ENCODE measurements around the gene ZNF655.
"Not testable (repeated sequence)": the region's sequence is repeated elsewhere in the genome, so short reads cannot be mapped to it uniquely, and the experiment has no call there.

Gene ZNF655

DNA sequence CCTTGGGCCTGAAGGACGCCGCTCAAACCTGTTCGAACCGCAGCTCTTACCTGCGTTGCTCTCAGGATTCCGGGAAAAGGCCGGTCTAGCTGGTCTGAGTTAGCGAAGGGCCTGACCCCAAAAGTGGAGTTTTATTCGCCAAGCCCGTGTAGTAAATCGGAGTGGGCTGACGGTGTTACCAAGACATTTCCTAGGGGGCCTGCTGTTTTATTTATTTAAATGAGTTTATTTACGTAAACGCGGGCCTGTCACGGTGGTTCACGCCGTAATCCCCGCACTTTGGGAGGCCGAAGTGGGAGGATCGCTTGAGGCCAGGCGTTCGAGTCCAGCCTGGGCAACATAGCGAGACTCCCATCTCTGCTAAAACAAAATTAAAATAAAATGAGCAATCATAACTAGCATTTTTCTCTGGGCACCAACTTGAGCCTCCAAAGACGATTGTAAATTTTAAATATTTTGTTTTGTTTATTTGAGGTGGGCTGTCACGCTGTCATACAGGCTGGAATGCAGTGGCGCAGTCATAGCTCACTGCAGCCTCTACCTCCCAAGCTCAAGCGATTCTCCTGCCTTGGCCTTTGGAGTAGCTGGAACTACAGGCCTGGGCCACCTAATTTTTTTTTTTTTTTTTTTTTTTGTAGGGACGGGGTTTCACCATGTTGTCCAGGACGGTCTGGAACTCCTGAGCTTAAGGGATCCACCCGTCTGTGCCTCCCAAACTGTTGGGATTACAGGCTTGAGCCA lies 903 bp downstream of the ZNF655 start:
- in situ Hi-C loops (cut with MboI; ENCODE audit: low sequenced_read_pairs) = no loop called here

DNA sequence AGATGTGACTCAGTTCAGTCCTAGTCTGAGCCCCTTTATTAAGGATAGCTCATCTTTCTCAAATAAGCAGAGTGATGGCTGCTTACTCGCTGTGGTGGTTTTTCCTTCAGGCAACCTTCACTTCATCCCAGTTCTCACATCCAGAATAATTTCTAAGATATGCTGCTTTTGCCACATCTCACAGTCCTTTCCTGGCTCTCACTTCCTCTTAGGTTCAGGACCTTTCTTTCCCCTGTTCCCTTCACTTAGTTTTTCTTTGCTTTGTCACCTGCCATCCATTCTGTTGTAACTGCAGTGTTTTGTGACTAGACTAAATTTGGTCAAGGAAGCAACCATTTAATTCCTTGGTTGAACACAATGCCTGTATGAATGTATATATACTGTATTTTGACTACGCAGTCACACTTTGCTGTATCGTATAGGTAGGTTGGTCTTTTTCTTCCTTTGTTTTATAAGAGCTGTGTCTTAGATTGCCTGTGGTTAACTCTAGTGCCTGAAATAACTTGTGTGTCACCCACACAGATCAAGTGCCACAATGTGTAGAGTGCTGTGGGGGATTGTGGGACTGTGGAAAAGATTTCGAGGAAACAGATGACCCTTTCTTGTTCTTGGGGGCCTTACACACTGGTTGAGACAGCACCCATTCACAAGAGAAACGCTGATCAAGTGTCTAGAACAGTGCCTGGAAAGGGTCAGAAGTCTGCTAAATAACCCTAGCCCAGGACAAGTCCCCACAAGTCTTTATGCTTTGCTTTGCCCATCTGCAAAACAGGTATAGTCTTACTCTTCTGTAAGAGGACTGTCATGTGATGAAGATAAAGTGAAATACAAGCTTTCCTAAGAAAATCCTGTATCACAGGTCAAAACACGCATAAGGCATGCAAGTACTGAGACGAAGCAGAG lies 2.6 kb downstream of the ZNF655 start:
- in situ Hi-C loops (cut with MboI; ENCODE audit: low sequenced_read_pairs) = no loop called here

DNA sequence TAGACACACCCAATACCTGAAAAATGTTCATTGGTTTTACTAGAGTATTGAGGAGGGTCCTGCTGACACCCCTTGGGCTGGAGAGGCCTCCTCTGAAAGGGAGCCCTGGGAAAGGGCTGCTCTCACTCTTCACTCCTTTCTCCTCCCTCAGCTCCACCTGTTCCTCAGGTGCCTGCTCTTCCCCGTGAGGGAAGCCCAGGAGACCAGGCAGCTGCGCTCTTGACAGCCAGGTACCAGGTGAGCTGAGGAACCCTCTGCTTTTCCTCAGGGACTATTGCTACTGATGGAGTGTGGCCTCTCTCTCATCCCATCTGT lies 3.3 kb downstream of the ZNF655 start:
- in situ Hi-C loops (cut with MboI; ENCODE audit: low sequenced_read_pairs) = no loop called here

DNA sequence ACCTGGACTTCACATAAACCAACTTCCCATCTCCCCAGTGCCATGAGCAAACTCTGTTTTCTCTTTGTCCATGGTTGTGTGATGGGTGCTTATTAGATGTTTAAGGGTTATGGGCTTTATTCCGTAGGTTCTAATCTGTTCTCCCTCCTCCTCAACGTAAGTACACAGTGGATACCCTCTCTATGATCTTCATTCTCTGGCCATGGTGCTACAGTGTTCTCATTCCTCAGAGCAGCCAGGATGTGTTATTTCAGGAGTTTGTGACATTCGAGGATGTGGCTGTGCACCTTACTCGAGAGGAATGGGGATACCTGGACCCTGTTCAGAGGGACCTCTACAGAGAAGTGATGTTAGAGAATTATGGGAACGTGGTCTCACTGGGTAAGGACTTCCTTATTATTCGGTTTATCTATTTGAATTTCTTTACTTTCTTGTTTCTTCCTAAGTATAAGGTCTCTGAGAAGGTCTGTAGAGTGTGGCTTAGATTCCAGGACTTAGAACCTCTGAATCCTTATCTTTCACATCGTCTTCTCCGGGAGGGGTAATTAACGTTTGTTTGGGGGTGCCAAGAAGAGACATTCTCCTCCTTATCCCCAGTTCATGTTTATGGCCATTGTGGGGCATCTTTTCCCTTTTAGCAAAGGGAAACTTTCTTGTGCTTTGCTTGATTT lies 3.8 kb downstream of the ZNF655 start:
- in situ Hi-C loops (cut with MboI; ENCODE audit: low sequenced_read_pairs) = no loop called here

GRCh38 chr7:99562832-99563231 lies 4.4 kb downstream of the ZNF655 start:
- in situ Hi-C loops (cut with MboI; ENCODE audit: low sequenced_read_pairs) = no loop called here

DNA sequence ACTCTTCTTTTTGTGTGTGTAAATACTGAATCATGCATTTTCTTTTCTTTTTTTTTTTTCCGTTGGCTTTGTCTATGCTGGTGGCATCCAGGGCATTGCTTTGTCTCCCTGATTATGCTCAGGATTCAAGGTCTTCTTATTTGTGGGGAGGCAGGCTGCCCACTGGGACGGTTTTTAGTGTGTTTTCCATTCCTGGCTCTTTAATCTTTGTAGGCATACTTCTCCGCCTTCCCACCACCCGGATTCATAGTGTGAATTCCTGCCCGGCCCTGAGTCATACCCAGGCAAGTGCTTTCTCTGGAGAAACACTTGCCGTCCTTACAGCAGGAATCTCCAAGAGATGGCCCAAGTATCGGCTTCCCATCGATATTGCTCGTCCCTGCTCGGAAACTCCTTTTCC lies 5.2 kb downstream of the ZNF655 start:
- in situ Hi-C loops (cut with MboI; ENCODE audit: low sequenced_read_pairs) = no loop called here

DNA sequence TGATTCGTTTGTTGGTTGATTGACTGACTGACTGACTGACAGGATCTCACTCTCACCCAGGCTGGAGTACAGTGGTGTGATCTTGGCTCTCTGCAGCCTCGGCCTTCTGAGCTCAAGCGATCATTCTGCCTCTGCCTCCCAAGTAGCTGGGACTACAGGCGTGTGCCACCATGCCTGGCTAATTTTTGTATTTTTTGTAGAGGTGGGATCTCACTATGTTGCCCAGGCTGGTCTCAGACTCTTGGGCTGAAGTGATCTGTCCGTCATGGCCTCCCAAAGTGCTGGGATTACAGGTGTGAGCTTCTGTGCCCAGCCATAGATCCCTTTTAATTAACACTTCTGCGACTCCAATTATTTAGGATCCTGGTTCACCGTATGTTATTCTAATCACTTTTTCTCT lies 10.3 kb downstream of the ZNF655 start:
- in situ Hi-C loops (cut with MboI; ENCODE audit: low sequenced_read_pairs) = not testable (repeated sequence)

DNA sequence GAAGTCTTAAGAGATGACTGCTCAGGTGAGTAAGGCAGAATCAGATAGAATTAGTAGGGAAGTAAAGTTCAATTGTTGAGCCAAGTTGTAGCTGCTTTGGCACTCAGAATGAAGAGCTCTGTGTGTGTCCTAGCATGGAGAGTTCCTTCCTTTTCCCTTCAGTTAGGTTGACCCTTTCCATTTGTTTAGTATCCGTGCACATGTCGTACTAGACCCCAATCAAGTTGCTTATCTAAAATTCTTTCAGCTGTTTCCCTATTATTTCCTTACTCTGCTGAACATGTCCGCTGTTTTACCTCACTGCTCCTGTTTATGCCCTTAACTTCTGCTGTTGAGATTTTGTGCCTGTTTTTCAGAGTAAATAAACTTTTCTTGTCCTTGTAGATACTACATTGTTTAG lies 13.3 kb downstream of the ZNF655 start:
- in situ Hi-C loops (cut with MboI; ENCODE audit: low sequenced_read_pairs) = no loop called here

DNA sequence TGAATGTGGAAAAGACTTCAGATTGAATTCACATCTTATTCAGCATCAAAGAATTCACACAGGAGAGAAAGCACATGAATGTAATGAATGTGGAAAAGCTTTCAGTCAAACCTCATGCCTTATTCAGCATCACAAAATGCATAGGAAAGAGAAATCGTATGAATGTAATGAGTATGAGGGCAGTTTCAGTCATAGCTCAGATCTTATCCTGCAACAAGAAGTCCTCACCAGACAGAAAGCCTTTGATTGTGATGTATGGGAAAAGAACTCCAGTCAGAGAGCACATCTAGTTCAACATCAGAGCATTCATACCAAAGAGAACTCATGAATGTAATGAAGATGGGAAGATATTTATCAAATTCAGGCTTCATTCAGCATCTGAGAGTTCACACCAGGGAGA lies 14.8 kb downstream of the ZNF655 start:
- in situ Hi-C loops (cut with MboI; ENCODE audit: low sequenced_read_pairs) = no loop called here

GRCh38 chr7:99576251-99576650 lies 17.8 kb downstream of the ZNF655 start:
- in situ Hi-C loops (cut with MboI; ENCODE audit: low sequenced_read_pairs) = no loop called here

- in situ Hi-C loops (cut with MboI; ENCODE audit: low sequenced_read_pairs) = no loop called here
Observed at GRCh38 chr7:99579281-99579955, 21.0 kb downstream of the ZNF655 start.

DNA sequence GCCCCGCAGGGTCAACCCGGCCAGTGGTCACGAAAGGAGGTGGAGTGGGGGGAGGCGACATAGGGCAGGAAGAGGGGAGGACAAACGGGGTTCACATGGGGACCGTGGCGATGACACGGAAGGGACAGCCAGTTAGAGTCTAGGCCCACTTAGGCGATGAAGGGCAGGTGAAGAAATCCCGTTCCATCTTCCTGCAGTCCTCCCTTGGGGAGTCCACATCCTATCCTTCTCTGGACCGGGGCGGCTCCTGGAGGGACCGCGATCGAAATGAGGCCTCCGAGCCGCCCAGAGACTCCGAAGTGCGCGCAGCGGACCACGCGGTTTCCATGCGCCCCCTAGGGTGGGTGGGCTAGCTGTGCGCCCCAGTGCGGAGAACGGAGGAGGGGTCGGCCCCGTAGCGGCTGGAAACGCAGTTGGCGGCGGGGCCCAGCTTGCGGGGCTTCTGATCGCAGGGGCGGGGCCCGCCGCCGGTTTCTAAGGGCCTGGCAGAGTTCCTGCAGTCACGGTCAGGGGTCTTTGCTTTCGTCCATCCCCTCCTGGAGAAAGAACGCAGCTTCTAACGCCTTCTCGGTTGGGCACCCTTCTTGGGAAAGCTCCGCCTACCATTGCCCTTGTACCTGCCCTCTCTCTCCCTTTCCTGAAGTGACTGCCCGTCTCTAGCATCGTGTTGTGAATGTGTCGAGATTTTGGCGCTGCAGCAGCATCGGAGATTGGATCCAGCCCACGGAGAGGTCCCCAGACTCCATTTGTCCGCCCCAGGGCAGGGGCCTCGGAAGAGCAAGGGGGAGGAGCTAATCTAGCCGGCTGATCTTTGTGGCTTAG lies 21.7 kb downstream of the ZNF655 start:
- in situ Hi-C loops (cut with MboI; ENCODE audit: low sequenced_read_pairs) = no loop called here

GRCh38 chr7:99580778-99581332 lies 22.4 kb downstream of the ZNF655 start:
- in situ Hi-C loops (cut with MboI; ENCODE audit: low sequenced_read_pairs) = not testable (repeated sequence)

- in situ Hi-C loops (cut with MboI; ENCODE audit: low sequenced_read_pairs) = no loop called here
Observed at GRCh38 chr7:99588868-99589267, 30.4 kb downstream of the ZNF655 start.

GRCh38 chr7:99594948-99595745 lies 36.7 kb downstream of the ZNF655 start:
- in situ Hi-C loops (cut with MboI; ENCODE audit: low sequenced_read_pairs) = no loop called here

- in situ Hi-C loops (cut with MboI; ENCODE audit: low sequenced_read_pairs) = no loop called here
Observed at GRCh38 chr7:99596408-99596955, 38.0 kb downstream of the ZNF655 start.

- in situ Hi-C loops (cut with MboI; ENCODE audit: low sequenced_read_pairs) = no loop called here
Observed at GRCh38 chr7:99597762-99598501, 39.5 kb downstream of the ZNF655 start, which contains the start of gene TMEM225B. Gene TMEM225B, plus strand, starts transcription at chr7:99598267. Its CDS starts 6,122 bp downstream, at chr7:99604389.

DNA sequence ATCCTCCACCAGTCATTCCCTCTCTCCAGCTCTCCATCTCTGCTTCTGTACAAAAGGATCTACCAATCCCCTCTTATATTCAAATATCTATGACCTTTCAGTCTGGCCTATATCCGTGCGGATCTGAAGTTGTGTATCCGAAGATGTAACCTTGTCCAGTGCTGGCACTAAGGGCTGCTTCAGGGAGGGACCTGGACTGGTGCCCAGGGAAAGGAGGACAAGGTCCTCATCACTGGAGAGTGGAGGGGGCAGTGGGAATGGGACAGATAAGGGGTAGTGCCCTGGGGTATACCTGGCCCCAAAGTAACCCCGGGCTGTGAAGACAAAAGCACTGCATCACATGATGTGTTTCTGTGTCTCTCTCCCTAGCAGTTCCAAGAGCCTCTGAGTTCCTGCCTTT lies 41.4 kb downstream of the ZNF655 start:
- in situ Hi-C loops (cut with MboI; ENCODE audit: low sequenced_read_pairs) = no loop called here

Measured in HL-60/S4 treated with phorbol 12-myristate 13-acetate at 8.2 ng/mL for 4 days and 3 days (cell line).